GM12865 (cell line): Measurements from ENCODE around the gene ANO4.

Experiments
- DNase-seq: peaks from one replicate; pipeline ENCODE4 v3.0.0; 2010; ENCODE audit warnings: low read depth
- H3K4me3 ChIP-seq: 2 replicates; pipeline ENCODE4 v1.5.1; 2011; ENCODE audit warnings: mild to moderate bottlenecking, low read depth, low read length, control low read depth
- TF ChIP-seq, protein P1 (sequence below): IDR thresholded peaks from 2 replicates; pipeline ENCODE4 v1.5.1; 2011; ENCODE audit warnings: low read length, control low read depth, low read depth, inconsistent platforms; ENCODE audit not compliant: insufficient read depth; ENCODE audit errors: missing control alignments

The ANO4 gene

DNA sequence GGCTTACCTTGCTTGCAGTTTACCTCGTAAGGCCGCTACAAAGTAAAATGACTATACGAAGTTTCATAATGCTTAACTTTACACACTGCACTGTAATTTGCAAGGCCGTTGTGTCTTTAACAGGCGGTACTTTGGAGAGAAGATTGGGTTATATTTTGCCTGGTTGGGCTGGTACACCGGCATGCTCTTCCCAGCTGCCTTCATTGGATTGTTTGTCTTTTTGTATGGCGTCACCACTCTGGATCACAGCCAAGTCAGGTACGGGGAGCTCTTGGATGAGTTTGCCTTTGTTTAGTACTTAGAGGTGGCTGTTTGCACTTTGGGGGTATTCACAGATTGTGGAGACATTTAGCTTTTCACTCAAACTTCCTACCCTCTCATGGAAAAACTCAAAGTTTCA is 247.6 kb downstream of the ANO4 start:
- no peak overlapping the region for H3K4me3 ChIP-seq
- no peak for DNase-seq
- TF ChIP-seq, protein P1, sequence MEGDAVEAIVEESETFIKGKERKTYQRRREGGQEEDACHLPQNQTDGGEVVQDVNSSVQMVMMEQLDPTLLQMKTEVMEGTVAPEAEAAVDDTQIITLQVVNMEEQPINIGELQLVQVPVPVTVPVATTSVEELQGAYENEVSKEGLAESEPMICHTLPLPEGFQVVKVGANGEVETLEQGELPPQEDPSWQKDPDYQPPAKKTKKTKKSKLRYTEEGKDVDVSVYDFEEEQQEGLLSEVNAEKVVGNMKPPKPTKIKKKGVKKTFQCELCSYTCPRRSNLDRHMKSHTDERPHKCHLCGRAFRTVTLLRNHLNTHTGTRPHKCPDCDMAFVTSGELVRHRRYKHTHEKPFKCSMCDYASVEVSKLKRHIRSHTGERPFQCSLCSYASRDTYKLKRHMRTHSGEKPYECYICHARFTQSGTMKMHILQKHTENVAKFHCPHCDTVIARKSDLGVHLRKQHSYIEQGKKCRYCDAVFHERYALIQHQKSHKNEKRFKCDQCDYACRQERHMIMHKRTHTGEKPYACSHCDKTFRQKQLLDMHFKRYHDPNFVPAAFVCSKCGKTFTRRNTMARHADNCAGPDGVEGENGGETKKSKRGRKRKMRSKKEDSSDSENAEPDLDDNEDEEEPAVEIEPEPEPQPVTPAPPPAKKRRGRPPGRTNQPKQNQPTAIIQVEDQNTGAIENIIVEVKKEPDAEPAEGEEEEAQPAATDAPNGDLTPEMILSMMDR = no peak

DNA sequence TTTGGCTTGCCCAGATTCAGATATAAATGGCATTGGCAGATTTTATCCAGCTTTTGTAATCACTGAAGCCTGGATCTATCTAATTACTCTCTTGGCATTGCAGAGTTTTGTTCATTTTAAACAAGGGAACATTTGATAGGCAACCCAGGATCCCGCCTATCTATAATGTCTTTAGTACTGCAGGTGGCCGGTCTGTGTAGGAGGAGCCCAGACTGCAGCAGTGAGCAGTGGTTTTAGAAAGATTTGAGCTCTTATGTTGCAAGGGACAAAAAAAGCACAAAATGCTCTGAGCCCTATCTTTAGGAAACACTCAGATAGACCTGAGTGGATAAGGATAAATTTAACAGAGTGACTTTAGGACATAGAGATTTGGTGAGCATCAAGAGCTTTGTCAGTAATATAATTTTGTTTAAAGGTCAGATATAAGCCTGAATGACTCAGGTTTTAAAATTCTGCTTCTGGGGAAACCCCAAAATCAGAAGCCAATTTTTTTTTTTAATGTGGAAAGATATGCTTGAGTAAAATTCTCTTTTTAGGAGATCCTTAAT is 250.0 kb downstream of the ANO4 start:
- no peak for DNase-seq
- H3K4me3 ChIP-seq = no peak overlapping the region
- TF ChIP-seq, protein P1 = no peak

DNA sequence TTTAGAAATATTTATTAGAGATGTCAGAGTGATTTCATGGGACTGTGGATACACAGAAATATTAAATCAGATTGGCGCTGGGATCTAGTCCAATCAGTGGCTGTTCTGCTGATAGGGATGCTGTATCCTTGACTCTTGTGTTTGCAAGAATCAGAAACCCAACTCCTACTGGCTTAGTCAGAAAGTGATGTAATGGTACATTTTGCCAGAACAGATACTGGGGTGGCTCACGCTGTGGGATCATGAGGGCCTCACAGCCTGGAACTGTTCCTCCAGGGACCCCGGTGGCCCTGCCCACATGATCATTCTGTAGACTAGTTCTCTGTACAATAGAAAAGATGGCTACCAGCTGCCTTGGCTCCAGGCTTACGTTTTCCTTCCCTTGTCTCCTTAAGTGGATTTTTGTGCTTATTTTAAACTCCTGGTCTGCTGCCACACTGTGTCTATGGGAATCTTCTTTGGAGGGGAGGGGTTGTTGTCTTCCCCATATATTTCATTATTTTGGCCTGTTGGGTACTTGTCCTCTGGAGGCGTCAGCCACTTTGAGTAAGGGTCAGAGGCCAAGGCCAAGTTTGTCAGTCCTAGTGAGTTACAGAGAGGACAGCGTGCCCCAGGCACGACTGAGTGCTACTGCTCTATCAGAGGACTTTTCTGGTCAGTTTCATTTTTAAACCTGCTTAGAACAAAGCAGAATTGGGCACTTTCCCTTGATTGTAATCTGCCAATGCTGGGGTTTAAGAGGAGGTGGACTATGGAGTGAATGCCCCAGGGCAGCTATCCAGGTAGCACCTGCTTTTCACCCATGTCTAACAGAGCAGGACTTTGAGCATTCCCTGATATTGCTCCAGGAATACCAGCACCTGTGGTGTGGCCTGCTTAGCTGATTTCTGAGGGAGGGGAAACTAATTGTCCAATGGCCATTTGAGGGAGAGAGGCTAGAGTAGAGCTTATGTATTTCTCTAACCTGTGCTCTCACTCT is 251.2 kb downstream of the ANO4 start:
- no peak for DNase-seq
- no peak overlapping the region for H3K4me3 ChIP-seq
- TF ChIP-seq, protein P1 = no peak

DNA sequence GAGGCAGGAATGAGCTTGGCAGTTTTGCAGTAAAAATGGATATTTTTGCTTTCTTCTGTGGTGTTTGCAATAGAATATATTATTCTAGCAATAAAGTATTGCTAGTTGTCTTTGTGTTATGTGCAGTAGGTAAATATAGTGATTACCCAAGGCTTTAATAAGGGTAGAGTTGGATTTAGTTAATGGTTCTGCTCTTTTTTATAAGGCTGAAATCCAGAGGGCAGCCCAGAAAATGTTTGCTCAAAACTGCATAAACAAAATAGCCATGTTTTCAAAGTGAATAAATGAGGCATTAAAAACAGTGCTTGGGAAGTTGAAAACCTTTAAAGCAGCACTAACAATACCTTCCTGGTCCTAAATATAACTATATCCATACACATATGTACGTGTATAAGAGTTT is 253.1 kb downstream of the ANO4 start:
- no peak overlapping the region for H3K4me3 ChIP-seq
- no peak for DNase-seq
- TF ChIP-seq, protein P1 = no peak

DNA sequence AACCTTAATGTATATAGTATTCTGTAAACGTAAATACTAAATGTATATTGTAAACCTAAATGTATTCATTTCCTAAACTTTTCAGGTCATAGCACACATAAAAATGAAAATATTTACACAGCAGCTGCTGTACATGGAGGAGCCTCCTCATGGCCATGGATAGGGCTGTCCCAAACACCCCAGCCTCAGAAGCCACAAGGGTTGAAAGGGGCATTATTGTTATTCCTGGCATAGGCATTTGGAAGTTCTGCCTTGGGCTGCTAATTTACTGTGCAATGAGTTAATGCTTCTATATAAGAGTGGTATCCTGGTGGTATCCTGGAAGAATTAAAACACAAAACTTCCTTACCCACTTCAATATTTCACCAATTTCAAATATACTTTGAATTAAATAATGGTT is 256.1 kb downstream of the ANO4 start:
- H3K4me3 ChIP-seq = no peak overlapping the region
- TF ChIP-seq, protein P1 = no peak
- no peak for DNase-seq

DNA sequence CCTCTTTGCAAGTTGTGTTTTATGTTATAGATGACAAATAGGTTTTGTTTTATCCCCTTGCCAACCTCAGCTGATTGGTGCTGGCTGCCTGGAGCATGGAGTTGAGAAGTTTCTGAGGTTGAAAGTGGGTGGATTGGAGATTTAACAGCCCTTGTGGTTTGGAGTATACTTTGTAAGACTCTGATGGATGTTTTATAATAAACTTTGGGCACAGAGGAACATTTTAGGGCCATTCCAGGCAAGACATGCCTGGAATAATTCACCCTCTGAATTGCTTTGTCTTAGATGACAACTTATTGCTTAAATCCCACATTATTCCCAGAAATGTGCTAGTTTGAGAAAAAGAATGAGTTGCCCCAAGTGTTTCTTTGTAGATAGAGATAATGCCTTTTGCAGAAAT is 256.6 kb downstream of the ANO4 start:
- TF ChIP-seq, protein P1 = no peak
- no peak overlapping the region for H3K4me3 ChIP-seq
- DNase-seq = no peak
